D721Med (cell line): Measurements from ENCODE around the gene L3MBTL3.

Experiments used
- DNase-seq: peaks from one replicate; pipeline ENCODE4 v3.0.0; 2011; ENCODE audit warnings: low spot score; ENCODE audit not compliant: insufficient read length
- FAIRE-seq: peaks from 2 replicates; lab custom pipeline; 2011; peaks lifted over from hg19 to GRCh38; lab: Jason Lieb, UNC
- CTCF ChIP-seq: IDR thresholded peaks from 2 replicates; pipeline ENCODE4 v1.5.1; 2012; ENCODE audit warnings: mild to moderate bottlenecking, control low read depth; ENCODE audit not compliant: insufficient read depth; ENCODE audit errors: missing control alignments

The L3MBTL3 gene

GRCh38 chr6:130050230-130050629, 31.8 kb downstream of the L3MBTL3 start:
- DNase-seq (no peak), FAIRE-seq (no peak)
- TF ChIP-seq CTCF = no peak

GRCh38 chr6:130054725-130055124, 36.3 kb downstream of the L3MBTL3 start:
- FAIRE-seq = no peak
- DNase-seq = no peak
- no peak for TF ChIP-seq CTCF

- FAIRE-seq (no peak), DNase-seq (no peak)
- TF ChIP-seq CTCF = no peak
These were observed 36.9 kb downstream of the L3MBTL3 start for GRCh38 chr6:130055271-130055670.

GRCh38 chr6:130057495-130057894, 39.1 kb downstream of the L3MBTL3 start:
- DNase-seq = no peak
- no peak for TF ChIP-seq CTCF
- FAIRE-seq = no peak

- DNase-seq (no peak), FAIRE-seq (no peak)
- no peak for TF ChIP-seq CTCF
These were observed 45.4 kb downstream of the L3MBTL3 start for GRCh38 chr6:130063806-130064205.

- TF ChIP-seq CTCF = no peak
- FAIRE-seq = no peak
- DNase-seq = no peak
These were observed 47.3 kb downstream of the L3MBTL3 start for GRCh38 chr6:130065609-130066156.

- FAIRE-seq = peak; percentile 38
- DNase-seq = no peak
- no peak for TF ChIP-seq CTCF
These were observed 51.1 kb downstream of the L3MBTL3 start for GRCh38 chr6:130069485-130069884.
